Cardiac muscle cell (in vitro differentiated cells and primary cell): ENCODE data around the gene SMARCAD1. TPM values are rescaled to one million over a fixed set of nuclear protein-coding genes. Genes with fewer than 3 reads are reported as not detected.

ENCODE experiments used
- DNase-seq, 2 donors: peaks; one replicate each; pipeline versions ENCODE4 v3.0.0 to v3.0.0-alpha.2; 2010 to 2017; ENCODE audit warnings: low read depth in 1 of 2, low spot score in 1 of 2
- H3K27ac ChIP-seq: fragments of 200-600 bp; sonication (generic); 2 replicates; pipeline ENCODE4 v1.5.1; 2016
- H3K27me3 ChIP-seq: fragments of 200-600 bp; sonication (generic); 2 replicates; pipeline ENCODE4 v1.6.0; 2016; ENCODE audit warnings: control low read depth
- H3K36me3 ChIP-seq: fragments of 200-600 bp; sonication (generic); 2 replicates; pipeline ENCODE4 v1.5.1; 2016; ENCODE audit warnings: control low read depth
- H3K4me1 ChIP-seq: fragments of 200-600 bp; sonication (generic); 2 replicates; pipeline ENCODE4 v1.8.1; 2017; ENCODE audit warnings: low read depth, mild to moderate bottlenecking, mixed run types
- H3K4me3 ChIP-seq: fragments of 200-600 bp; sonication (generic); 2 replicates; pipeline ENCODE4 v1.5.1; 2016; ENCODE audit warnings: mild to moderate bottlenecking
- H3K9me3 ChIP-seq: fragments of 200-600 bp; sonication (generic); 2 replicates; pipeline ENCODE4 v1.5.1; 2017; ENCODE audit warnings: low read depth, mild to moderate bottlenecking, control low read depth
- polyA plus RNA-seq: library from polyadenylated mRNA; unstranded; fragments of >200 nt; fragmentation: Nextera tagmentation; extraction: Ambion mirVana; gene quantifications from 2 replicates; pipeline ENCODE4 v1.2.1, GENCODE V29; 2016
- total RNA-seq: library from RNA; depleted of rRNA; stranded (reverse); fragments of >200 nt; gene quantifications from 2 replicates; pipeline ENCODE4 v1.2.3, GENCODE V29; 2016
- TF ChIP-seq, protein P1 (sequence below): IDR thresholded peaks from 2 replicates; pipeline ENCODE4 v1.5.1; 2012; ENCODE audit warnings: low read depth, mild to moderate bottlenecking, low read length

Gene SMARCAD1
- total and polyA plus RNA-seq, 2 experiments from 2014 or later = 19.4 to 20.6 TPM

DNA sequence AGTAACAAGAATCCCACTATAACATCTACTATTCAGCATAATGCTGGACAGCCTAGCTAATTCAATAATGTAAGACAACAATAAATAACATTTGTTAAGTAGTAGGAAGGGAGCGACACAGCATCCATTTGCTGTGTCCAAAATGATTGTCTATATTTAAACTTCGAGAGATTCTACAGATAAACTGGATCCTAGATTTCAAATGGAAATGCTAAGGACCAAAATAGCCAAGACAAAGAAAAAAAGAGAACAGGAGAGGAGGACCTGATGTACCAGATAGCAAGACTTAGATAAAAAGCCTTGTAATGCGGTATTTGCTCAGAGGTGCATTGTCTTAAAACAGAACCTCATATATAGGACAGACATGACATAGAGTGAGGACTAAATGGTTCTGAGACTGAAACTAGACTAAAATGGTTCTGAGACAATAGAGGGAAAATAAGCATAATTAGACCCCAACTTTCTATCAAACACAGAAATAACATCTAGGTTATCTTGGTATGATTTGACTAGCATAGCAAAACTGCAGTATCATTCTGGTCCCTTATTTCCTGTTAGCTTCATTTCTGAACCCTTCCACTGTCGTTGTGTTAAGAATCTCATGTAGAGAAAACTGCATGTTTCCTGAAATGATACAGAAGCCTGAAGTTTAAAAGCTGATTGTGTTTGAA is 131.2 kb downstream of the SMARCAD1 start:
- TF ChIP-seq, protein P1, sequence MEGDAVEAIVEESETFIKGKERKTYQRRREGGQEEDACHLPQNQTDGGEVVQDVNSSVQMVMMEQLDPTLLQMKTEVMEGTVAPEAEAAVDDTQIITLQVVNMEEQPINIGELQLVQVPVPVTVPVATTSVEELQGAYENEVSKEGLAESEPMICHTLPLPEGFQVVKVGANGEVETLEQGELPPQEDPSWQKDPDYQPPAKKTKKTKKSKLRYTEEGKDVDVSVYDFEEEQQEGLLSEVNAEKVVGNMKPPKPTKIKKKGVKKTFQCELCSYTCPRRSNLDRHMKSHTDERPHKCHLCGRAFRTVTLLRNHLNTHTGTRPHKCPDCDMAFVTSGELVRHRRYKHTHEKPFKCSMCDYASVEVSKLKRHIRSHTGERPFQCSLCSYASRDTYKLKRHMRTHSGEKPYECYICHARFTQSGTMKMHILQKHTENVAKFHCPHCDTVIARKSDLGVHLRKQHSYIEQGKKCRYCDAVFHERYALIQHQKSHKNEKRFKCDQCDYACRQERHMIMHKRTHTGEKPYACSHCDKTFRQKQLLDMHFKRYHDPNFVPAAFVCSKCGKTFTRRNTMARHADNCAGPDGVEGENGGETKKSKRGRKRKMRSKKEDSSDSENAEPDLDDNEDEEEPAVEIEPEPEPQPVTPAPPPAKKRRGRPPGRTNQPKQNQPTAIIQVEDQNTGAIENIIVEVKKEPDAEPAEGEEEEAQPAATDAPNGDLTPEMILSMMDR = no peak
- H3K27ac ChIP-seq = no peak overlapping the region
- H3K9me3 ChIP-seq = no peaks in the 10 kb centered on the region
- H3K27me3 ChIP-seq = no peaks in the 10 kb centered on the region
- H3K4me1 ChIP-seq = no peaks in the 10 kb centered on the region
- H3K4me3 ChIP-seq = no peak overlapping the region
- no peak for DNase-seq
- H3K36me3 ChIP-seq = no peaks in the 10 kb centered on the region

DNA sequence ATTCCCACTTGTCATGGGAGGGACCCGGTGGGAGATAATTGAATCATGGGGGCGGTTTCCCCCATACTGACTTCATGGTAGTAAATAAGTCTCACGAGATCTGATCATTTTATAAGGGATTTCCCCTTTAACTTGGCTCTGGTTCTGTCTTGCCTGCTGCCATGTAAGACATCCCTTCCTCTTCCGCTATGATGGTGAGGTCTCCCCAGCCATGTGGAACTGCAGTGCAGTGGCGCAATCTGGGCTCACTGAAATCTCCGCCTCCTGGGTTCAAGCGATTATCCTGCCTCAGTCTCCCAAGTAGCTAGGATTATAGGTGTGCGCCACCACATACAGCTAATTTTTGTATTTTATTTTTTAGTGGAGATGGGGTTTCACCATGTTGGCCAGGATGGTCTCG is 132.1 kb downstream of the SMARCAD1 start:
- Histone ChIP-seq H3K27me3 (no peaks in the 10 kb centered on the region), H3K4me3 (no peak overlapping the region), H3K27ac (no peak overlapping the region), H3K9me3 (no peaks in the 10 kb centered on the region), H3K36me3 (no peaks in the 10 kb centered on the region), H3K4me1 (no peaks in the 10 kb centered on the region)
- DNase-seq = no peak
- TF ChIP-seq, protein P1 = no peak

Other genes starting within 250 kb of the SMARCAD1 start
- not detected in 2 replicates for gene HPGDS, start 135.0 kb downstream of the SMARCAD1 start, total RNA-seq
- gene HPGDS, start 135.0 kb downstream of the SMARCAD1 start, polyA plus RNA-seq = 0.35 TPM in 1 of 2 replicates, not detected in the other
- gene PDLIM5, start 244.1 kb downstream of the SMARCAD1 start, total RNA-seq = 426 and 434 TPM in 2 replicates
- 446 and 541 TPM in 2 replicates for gene PDLIM5, start 244.1 kb downstream of the SMARCAD1 start, polyA plus RNA-seq